ENCODE measurements around the gene TOGARAM2.

The TOGARAM2 gene

GRCh38 chr2:29021886-29022285, 40.8 kb downstream of the TOGARAM2 start:
- no peak for DNase-seq (ENCODE audit: low spot score)

- DNase-seq (ENCODE audit: low spot score): no peak
These were observed 41.6 kb downstream of the TOGARAM2 start for GRCh38 chr2:29022679-29023078.

DNA sequence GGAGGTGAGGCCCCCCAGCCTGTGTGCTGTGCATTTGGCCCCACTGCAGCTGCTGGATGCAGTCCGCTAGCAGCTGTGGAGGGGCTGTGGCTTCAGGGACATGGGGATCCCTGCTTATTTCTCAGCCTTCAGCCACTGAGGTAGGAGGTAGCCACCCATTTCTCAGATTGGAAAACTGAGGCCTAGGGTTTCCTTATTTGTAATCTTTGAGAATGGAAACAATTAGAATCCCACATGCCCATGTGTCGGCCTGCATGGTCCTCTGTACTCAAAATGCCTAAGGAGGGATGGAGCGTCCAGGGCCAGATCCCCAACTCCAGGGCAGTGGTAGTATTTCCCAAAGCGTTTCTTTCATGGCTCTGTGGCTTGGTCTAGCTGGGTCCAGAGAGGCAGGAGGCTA, 42.1 kb downstream of the TOGARAM2 start:
- no peak for DNase-seq (ENCODE audit: low spot score)

DNA sequence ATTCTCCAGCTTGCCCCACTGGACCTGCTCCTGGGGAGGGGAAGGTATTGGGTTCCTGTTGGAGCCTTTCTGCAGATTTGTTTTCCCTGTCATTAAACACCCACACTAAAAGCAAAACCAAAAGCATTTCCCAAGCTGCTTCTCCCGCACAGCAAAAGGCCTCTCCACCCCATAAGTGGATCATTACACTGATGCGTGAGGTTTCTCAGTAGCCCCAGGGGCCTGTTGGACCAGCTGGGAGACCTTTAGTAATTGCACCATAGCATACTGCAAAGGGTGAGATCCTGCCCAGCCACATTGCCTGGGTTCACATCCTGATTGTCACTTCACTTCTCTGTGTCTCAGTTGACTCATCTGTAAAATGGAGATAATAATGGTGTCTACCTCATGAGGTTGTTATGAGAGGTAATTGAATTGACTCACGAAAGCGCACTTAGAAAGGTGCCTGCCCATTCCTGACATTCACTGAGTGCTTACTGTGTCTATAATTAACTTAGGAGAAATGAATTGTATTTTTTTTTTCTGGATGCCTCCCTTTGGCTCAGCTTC, 43.9 kb downstream of the TOGARAM2 start:
- DNase-seq (ENCODE audit: low spot score): no peak

DNA sequence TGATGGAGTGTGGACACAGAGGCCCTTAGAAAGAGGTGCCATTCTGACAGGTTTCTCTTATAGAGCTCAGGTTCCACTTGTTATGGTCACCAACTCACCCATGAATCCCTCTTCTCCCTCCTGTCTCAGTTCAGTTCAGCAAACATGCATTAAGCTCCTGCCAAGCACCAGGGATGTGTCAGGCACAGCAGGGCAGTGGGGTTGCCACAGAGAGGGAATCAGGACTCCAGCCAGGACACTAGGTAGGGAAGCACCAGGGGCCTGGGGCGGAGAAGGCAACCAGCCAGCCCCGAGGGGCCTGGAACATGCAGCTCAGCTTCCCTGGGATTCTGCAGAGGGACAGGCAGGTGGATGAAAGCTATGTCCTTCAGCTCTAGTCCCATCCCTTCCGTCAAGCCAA, 44.6 kb downstream of the TOGARAM2 start:
- no peak for DNase-seq (ENCODE audit: low spot score)

GRCh38 chr2:29031046-29031445, 49.9 kb downstream of the TOGARAM2 start:
- no peak for DNase-seq (ENCODE audit: low spot score)

- DNase-seq (ENCODE audit: low spot score): no peak
These were observed 51.1 kb downstream of the TOGARAM2 start for GRCh38 chr2:29032189-29032588.

DNA sequence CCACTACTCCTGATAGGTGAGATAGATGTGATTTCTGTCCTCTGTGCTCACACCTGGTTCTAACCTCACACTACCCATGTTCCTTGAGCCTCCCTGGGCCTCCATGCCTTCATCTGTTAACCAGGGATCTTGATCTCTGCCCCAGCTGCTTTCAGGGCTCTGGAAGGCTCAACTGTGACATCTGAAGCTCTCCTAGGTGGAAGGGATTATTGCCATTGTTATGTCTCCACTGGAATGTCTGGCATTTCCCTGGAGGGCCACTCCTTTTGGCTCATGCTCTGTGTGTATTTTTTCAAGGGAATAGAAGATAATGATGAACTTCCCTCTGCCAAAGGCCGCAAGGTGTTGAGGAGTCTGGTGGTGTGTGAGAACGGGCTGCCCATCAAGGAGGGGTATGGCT, 52.1 kb downstream of the TOGARAM2 start:
- DNase-seq (ENCODE audit: low spot score): no peak

GRCh38 chr2:29033656-29034055, 52.6 kb downstream of the TOGARAM2 start:
- DNase-seq (ENCODE audit: low spot score): no peak

GRCh38 chr2:29035016-29035745, 54.1 kb downstream of the TOGARAM2 start:
- DNase-seq (ENCODE audit: low spot score): no peak

DNA sequence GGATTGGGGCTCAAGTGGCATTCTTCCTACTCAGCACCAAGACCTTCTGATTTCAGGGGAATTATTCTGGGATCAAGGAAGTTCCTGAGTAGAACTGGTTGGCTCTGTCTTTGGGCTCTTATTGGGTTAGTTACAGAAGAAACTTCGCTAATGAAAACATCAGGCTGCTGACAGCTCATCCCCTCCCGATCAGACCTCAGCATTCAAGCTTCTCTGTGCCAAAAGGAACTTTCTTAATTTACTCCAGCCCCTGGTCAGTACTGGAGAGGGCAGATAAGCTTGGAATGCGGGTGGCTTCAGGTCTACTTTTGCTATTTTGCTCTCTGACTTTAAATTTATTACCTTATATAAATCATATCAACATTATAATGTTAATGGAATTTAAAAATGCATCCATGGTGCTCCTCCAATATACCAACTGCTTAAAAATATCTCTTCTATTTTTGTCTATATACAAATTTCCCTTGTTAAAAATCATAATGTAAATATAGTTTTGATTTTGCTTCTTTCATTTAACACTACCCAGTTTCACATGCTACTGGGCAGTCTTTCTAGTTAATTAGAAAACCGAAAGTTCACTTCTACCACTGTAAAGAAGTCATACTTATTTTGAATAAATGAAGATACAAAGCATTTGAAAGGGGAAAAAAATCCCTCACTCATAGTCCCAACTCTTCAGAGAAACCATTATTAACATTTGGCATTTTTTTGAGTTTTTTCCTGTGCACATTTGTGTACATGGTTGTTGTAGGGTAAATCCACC, 58.8 kb downstream of the TOGARAM2 start:
- no peak for DNase-seq (ENCODE audit: low spot score)

DNA sequence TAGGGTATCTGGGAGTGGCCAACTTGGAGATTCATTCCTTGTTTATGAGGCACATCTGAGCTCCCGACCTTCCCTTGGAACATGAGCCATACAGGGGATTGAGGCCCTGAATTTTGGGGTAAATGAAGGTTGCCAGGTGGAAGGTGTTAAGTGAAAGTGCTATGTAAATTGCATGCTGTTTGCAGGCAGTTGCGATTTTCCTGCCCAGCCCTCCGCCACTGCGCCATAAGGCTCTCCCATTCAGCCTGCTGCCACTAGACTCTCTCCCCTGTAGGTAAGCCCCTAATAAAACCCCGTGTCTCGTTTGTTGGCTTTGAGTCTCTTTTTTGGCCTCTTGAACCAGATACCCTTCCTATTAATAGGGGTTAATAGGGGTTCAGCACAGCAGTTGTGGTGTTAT, 59.5 kb downstream of the TOGARAM2 start:
- no peak for DNase-seq (ENCODE audit: low spot score)

DNA sequence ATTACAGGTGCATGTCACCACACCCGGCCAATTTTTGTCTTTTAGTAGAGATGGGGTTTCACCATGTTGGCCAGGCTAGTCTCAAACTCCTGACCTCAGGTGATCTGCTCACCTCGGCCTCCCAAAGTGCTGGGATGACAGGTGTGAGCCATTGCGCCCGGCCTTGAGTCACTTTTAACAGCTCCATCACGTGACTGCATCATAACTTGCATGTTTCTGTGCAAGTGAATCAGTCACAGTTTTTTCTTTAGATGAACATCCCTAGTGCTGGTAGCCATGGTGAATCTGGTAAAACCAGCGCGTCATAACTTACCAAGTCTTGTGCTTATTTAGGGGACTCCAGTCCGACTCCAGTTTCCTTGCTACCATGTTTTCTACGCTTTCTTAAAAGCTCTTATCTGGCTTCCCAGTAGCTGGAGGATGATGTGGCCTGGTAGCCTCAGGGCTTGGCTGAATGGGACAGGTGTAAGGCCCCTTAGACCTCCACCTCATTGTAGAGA, 60.1 kb downstream of the TOGARAM2 start:
- no peak for DNase-seq (ENCODE audit: low spot score)

DNA sequence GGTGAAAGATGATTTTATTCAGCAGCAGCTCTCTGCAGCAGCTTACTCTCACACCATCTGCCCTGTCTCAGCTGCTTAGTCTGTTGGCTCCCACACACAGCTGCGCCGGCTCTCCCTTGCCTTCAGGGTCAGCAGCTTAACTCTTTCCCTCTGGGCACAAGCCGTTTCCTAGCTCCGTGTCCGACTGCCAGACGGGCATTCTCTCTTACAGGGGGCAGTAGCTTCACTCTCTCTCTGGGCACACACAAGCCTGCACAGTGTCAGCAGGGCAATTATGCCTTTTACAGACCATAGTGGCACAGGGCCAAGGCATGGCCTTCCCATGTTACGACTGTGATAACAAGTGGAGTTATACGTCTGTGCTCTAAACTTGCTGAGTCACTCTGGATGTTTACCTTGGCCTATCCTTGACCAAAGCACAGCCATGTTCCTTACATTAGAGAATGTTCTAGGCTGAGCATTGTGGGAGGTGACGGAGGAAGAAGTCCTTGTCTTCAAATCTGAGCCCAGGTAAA, 61.5 kb downstream of the TOGARAM2 start:
- no peak for DNase-seq (ENCODE audit: low spot score)

- DNase-seq (ENCODE audit: low spot score): no peak
These were observed 63.4 kb downstream of the TOGARAM2 start for GRCh38 chr2:29044459-29044858.

DNA sequence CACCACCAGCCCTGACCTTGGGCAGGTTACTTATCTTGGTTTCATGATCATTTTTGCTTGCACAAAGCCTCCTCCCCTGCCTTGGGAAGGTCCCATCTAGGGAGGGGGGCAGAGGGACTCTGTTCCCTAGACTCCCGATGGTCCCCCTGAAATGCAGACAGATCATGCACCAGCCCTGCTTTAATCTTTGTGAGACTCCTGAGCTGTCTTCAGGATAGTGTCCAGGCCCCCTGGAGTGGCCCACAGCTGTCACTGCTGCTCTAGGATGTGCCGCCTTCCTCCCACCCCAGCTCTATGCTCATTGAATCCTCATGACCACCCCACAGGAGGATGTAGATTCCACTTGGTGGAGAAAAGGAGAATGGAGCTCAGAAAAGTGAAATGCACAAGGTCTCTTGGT, 65.2 kb downstream of the TOGARAM2 start:
- DNase-seq (ENCODE audit: low spot score): no peak

GRCh38 chr2:29047083-29047845, 66.2 kb downstream of the TOGARAM2 start:
- DNase-seq (ENCODE audit: low spot score): no peak

- no peak for DNase-seq (ENCODE audit: low spot score)
These were observed 69.5 kb downstream of the TOGARAM2 start for GRCh38 chr2:29050591-29050990.

- DNase-seq (ENCODE audit: low spot score): no peak
These were observed 70.6 kb downstream of the TOGARAM2 start for GRCh38 chr2:29051730-29052129.

DNA sequence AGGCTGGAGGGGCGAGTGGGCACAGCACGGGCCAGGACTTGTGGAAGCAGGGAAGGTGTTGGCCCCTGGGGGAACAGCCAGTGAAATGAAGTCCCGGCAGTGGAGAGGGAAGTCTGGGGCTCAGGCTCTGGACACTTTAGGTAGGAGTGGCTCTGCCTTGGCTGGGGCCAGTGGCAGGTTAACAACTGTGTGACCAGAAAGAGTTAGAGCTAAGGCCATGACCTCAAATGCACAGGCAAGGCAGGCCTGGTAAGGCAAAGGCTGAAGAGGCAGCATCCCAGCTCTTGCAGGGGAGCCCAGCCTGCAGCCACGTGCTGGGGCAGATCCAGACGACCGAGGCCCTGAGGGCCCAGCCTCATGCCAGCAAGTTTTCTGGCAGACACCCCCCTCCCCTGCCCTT, 71.7 kb downstream of the TOGARAM2 start:
- no peak for DNase-seq (ENCODE audit: low spot score)

DNA sequence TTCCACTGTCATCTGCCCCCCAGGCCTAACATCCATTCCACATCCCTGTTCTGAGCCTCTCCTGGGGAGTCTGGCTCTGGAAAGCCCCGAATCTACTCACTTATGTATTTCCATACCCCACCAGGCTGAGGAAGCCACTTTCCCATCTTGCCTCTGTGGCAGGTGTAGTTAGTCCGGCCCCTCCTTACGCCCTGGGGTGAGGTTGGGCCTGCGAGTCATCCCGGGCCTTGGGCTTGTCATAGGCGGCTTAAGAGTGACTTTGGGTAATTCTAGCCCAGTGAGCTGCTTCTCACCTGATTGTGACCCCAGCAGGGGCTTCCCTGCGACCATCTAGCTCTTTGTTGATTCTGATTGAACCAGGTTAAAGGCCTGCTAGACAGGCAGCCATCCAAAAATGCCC, 72.1 kb downstream of the TOGARAM2 start:
- DNase-seq (ENCODE audit: low spot score): no peak
